ENCODE data around the gene MINDY4. TPM values are rescaled to one million over a fixed set of nuclear protein-coding genes. Genes with fewer than 3 reads are reported as not detected.
"Not testable (repeated sequence)": the region's sequence is repeated elsewhere in the genome, so short reads cannot be mapped to it uniquely, and the experiment has no call there.

MINDY4 gene
- polyA plus RNA-seq, 3 donors = 0.15 to 0.17 TPM; not detected in 1

GRCh38 chr7:30831227-30831626 lies 60.0 kb downstream of the MINDY4 start:
- H3K36me3 ChIP-seq (replicated peaks in 1 of 2; ENCODE audit: control insufficient read depth in 1 of 2, insufficient read depth in 2 of 2, low read length in 2 of 2) = no peaks in the 10 kb centered on the region
- H3K4me2 ChIP-seq (replicated peaks; ENCODE audit: extremely low read depth, low read length, poor library complexity, severe bottlenecking) = no peak overlapping the region
- no peak overlapping the region for H3K4me3 ChIP-seq (replicated peaks in 1 of 3; ENCODE audit: low read depth in 2 of 3, low read length in 3 of 3)
- intact Hi-C loops (cut with micrococcal nuclease) = no loop called here
- H3K4me1 ChIP-seq (ENCODE audit: control insufficient read depth in 1 of 2, insufficient read depth in 2 of 2, low read length in 2 of 2) = no peaks in the 10 kb centered on the region
- no peaks in the 10 kb centered on the region for H3K27me3 Mint-ChIP-seq (ENCODE audit: low read depth in 3 of 3)
- no peaks in the 10 kb centered on the region for H3K4me1 Mint-ChIP-seq
- H3K27ac Mint-ChIP-seq = peak overlapping the region in 1 of 7 donors; percentile 61
- H3K9me3 Mint-ChIP-seq = peaks cover 25 to 54% (median 47%) of the 10 kb centered on the region in 7 donors
- H3K27me3 ChIP-seq (ENCODE audit: control insufficient read depth in 2 of 2, insufficient read depth in 2 of 2, low read length in 2 of 2) = no peaks in the 10 kb centered on the region
- WGBS (ENCODE audit: insufficient coverage) = 100% methylated on average over 1 of the region's 2 CpGs
- H3K9me3 ChIP-seq (replicated peaks in 1 of 2; ENCODE audit: control insufficient read depth in 1 of 2, insufficient read depth in 1 of 2, low read length in 2 of 2) = peaks cover 37 to 43% of the 10 kb centered on the region in 2 donors
- no peaks in the 10 kb centered on the region for H4K20me1 ChIP-seq (ENCODE audit: insufficient read depth, low read length)
- no peak overlapping the region for H3K9ac ChIP-seq (ENCODE audit: insufficient read depth, low read length, poor library complexity, severe bottlenecking)
- no peak overlapping the region for H2AFZ ChIP-seq (ENCODE audit: insufficient read depth, low read depth, low read length, poor library complexity, severe bottlenecking)
- no peaks in the 10 kb centered on the region for H3K36me3 Mint-ChIP-seq
- no peak overlapping the region for H3K4me3 Mint-ChIP-seq
- DNase-seq = no peak
- no peaks in the 10 kb centered on the region for H3K79me2 ChIP-seq (ENCODE audit: insufficient read depth, low read length)
- no peak overlapping the region for H3K27ac ChIP-seq (ENCODE audit: low read depth in 1 of 2, low read length in 2 of 2)
- TF ChIP-seq, protein P1, sequence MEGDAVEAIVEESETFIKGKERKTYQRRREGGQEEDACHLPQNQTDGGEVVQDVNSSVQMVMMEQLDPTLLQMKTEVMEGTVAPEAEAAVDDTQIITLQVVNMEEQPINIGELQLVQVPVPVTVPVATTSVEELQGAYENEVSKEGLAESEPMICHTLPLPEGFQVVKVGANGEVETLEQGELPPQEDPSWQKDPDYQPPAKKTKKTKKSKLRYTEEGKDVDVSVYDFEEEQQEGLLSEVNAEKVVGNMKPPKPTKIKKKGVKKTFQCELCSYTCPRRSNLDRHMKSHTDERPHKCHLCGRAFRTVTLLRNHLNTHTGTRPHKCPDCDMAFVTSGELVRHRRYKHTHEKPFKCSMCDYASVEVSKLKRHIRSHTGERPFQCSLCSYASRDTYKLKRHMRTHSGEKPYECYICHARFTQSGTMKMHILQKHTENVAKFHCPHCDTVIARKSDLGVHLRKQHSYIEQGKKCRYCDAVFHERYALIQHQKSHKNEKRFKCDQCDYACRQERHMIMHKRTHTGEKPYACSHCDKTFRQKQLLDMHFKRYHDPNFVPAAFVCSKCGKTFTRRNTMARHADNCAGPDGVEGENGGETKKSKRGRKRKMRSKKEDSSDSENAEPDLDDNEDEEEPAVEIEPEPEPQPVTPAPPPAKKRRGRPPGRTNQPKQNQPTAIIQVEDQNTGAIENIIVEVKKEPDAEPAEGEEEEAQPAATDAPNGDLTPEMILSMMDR (IDR thresholded peaks at IDR 0.05) = no peak

DNA sequence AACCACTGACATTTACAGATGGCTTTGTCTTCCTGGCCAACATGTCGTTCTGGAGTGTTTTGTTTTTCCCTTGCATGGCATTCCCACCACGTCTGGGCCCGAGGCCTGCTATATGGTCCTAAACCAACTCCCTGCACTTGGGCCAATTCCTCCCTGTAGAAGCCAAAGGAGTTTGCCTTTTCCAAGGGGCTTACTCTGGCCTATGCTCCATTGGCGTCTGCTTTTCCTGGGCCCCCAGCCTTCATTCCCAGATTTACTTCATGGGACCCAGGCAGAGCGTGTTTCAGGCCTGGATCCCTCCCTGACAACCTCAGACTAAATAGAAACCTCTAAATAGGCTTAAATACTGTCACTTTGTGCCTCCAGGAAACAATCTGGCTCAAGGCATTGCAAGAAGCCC lies 60.7 kb downstream of the MINDY4 start:
- H3K9me3 Mint-ChIP-seq = peaks cover 25 to 54% (median 47%) of the 10 kb centered on the region in 7 donors

GRCh38 chr7:30834017-30834674 lies 62.9 kb downstream of the MINDY4 start:
- H3K4me2 ChIP-seq (replicated peaks; ENCODE audit: extremely low read depth, low read length, poor library complexity, severe bottlenecking); H3K4me3 Mint-ChIP-seq; H3K27me3 Mint-ChIP-seq (ENCODE audit: low read depth in 3 of 3); H3K27me3 ChIP-seq (ENCODE audit: control insufficient read depth in 2 of 2, insufficient read depth in 2 of 2, low read length in 2 of 2); H3K27ac ChIP-seq (ENCODE audit: low read depth in 1 of 2, low read length in 2 of 2); H3K79me2 ChIP-seq (ENCODE audit: insufficient read depth, low read length); H3K4me3 ChIP-seq (replicated peaks in 1 of 3; ENCODE audit: low read depth in 2 of 3, low read length in 3 of 3); H2AFZ ChIP-seq (ENCODE audit: insufficient read depth, low read depth, low read length, poor library complexity, severe bottlenecking); H3K36me3 ChIP-seq (replicated peaks in 1 of 2; ENCODE audit: control insufficient read depth in 1 of 2, insufficient read depth in 2 of 2, low read length in 2 of 2); H3K4me1 ChIP-seq (ENCODE audit: control insufficient read depth in 1 of 2, insufficient read depth in 2 of 2, low read length in 2 of 2); DNase-seq; H3K9ac ChIP-seq (ENCODE audit: insufficient read depth, low read length, poor library complexity, severe bottlenecking); intact Hi-C loops (cut with micrococcal nuclease); H4K20me1 ChIP-seq (ENCODE audit: insufficient read depth, low read length); H3K4me1 Mint-ChIP-seq; H3K27ac Mint-ChIP-seq; H3K36me3 Mint-ChIP-seq: not testable (repeated sequence)
- H3K9me3 ChIP-seq (replicated peaks in 1 of 2; ENCODE audit: control insufficient read depth in 1 of 2, insufficient read depth in 1 of 2, low read length in 2 of 2) = peaks cover 37 to 43% of the 10 kb centered on the region in 2 donors
- WGBS (ENCODE audit: insufficient coverage) = 97% methylated on average over 5 of the region's 6 CpGs
- peaks cover 25 to 54% (median 47%) of the 10 kb centered on the region in 7 donors for H3K9me3 Mint-ChIP-seq

More for the DNA sequence above, 60.7 kb downstream of the MINDY4 start:
- no peaks in the 10 kb centered on the region for H3K4me1 Mint-ChIP-seq
- no peaks in the 10 kb centered on the region for H3K36me3 ChIP-seq (replicated peaks in 1 of 2; ENCODE audit: control insufficient read depth in 1 of 2, insufficient read depth in 2 of 2, low read length in 2 of 2)
- TF ChIP-seq, protein P1 (IDR thresholded peaks at IDR 0.05) = no peak
- no peak overlapping the region for H3K4me3 Mint-ChIP-seq
- no peak for DNase-seq
- no peak overlapping the region for H3K27ac Mint-ChIP-seq
- H3K4me3 ChIP-seq (replicated peaks in 1 of 3; ENCODE audit: low read depth in 2 of 3, low read length in 3 of 3) = no peak overlapping the region
- no peak overlapping the region for H3K4me2 ChIP-seq (replicated peaks; ENCODE audit: extremely low read depth, low read length, poor library complexity, severe bottlenecking)
- no peaks in the 10 kb centered on the region for H3K79me2 ChIP-seq (ENCODE audit: insufficient read depth, low read length)
- H3K9me3 ChIP-seq (replicated peaks in 1 of 2; ENCODE audit: control insufficient read depth in 1 of 2, insufficient read depth in 1 of 2, low read length in 2 of 2) = peaks cover 37 to 43% of the 10 kb centered on the region in 2 donors
- no peaks in the 10 kb centered on the region for H3K27me3 Mint-ChIP-seq (ENCODE audit: low read depth in 3 of 3)
- no peak overlapping the region for H3K27ac ChIP-seq (ENCODE audit: low read depth in 1 of 2, low read length in 2 of 2)
- H4K20me1 ChIP-seq (ENCODE audit: insufficient read depth, low read length) = no peaks in the 10 kb centered on the region
- no peaks in the 10 kb centered on the region for H3K36me3 Mint-ChIP-seq
- WGBS (ENCODE audit: insufficient coverage) = 90% methylated on average over 4 of the region's 5 CpGs
- intact Hi-C loops (cut with micrococcal nuclease) = no loop called here
- no peaks in the 10 kb centered on the region for H3K4me1 ChIP-seq (ENCODE audit: control insufficient read depth in 1 of 2, insufficient read depth in 2 of 2, low read length in 2 of 2)
- H3K9ac ChIP-seq (ENCODE audit: insufficient read depth, low read length, poor library complexity, severe bottlenecking) = no peak overlapping the region
- H2AFZ ChIP-seq (ENCODE audit: insufficient read depth, low read depth, low read length, poor library complexity, severe bottlenecking) = no peak overlapping the region
- H3K27me3 ChIP-seq (ENCODE audit: control insufficient read depth in 2 of 2, insufficient read depth in 2 of 2, low read length in 2 of 2) = no peaks in the 10 kb centered on the region
